ENCODE data around the gene HMBS. TPM values are rescaled to one million over a fixed set of nuclear protein-coding genes. Genes with fewer than 3 reads are reported as not detected.

Gene HMBS
- total RNA-seq, 1 donor from 2014 or later = 21.4 TPM

- FAIRE-seq (no peak), DNase-seq (ENCODE audit: low read depth) (peak; percentile 97)
- Histone ChIP-seq H4K20me1 (ENCODE audit: insufficient read depth, low read length) (peaks cover 29% of the 10 kb centered on the region), H3K36me3 (ENCODE audit: insufficient read depth, low read length) (peaks cover 25% of the 10 kb centered on the region), H3K4me1 (ENCODE audit: insufficient read depth, low read length) (peaks cover 20% of the 10 kb centered on the region), H3K9me3 (ENCODE audit: insufficient read depth, low read depth, low read length) (no peaks in the 10 kb centered on the region), H3K27ac (ENCODE audit: low read depth, low read length) (peak overlapping the region; percentile 75), H2AFZ (ENCODE audit: low read depth, low read length) (no peak overlapping the region), H3K4me3 (ENCODE audit: insufficient read depth, low read depth, low read length) (peak overlapping the region; percentile 79), H3K27me3 (ENCODE audit: insufficient read depth, low read length) (no peaks in the 10 kb centered on the region), H3K79me2 (ENCODE audit: insufficient read depth, low read length) (peaks cover 45% of the 10 kb centered on the region), H3K4me2 (ENCODE audit: low read length) (peak overlapping the region; percentile 89), H3K9ac (ENCODE audit: low read length) (peak overlapping the region; percentile 93)
- TF ChIP-seq CTCF (IDR thresholded peaks at IDR 0.05; ENCODE audit: insufficient read depth, low read depth, low read length) (no peak), EZH2 (IDR thresholded peaks at IDR 0.05; ENCODE audit: insufficient read depth, low read length) (no peak)
- H3K27me3 Mint-ChIP-seq (ENCODE audit: low read depth, unreplicated experiment) = no peaks in the 10 kb centered on the region
- H3K27ac Mint-ChIP-seq (ENCODE audit: unreplicated experiment) = peak overlapping the region; percentile 47
- H3K9me3 Mint-ChIP-seq (ENCODE audit: unreplicated experiment) = no peaks in the 10 kb centered on the region
- H3K4me1 Mint-ChIP-seq (ENCODE audit: low read depth, unreplicated experiment) = peaks cover 13% of the 10 kb centered on the region
- peaks cover 14% of the 10 kb centered on the region for H3K36me3 Mint-ChIP-seq (ENCODE audit: low read depth, unreplicated experiment)
- H3K4me3 Mint-ChIP-seq (ENCODE audit: unreplicated experiment) = peak overlapping the region; percentile 92
These were observed 10.6 kb downstream of the HMBS start for GRCh38 chr11:119095066-119095880.

- peaks cover 15% of the 10 kb centered on the region for H3K4me1 ChIP-seq (ENCODE audit: insufficient read depth, low read length)
- Mint-ChIP-seq H3K27ac (ENCODE audit: unreplicated experiment) (no peak overlapping the region), H3K4me1 (ENCODE audit: low read depth, unreplicated experiment) (peaks cover 11% of the 10 kb centered on the region), H3K36me3 (ENCODE audit: low read depth, unreplicated experiment) (peaks cover 14% of the 10 kb centered on the region), H3K27me3 (ENCODE audit: low read depth, unreplicated experiment) (no peaks in the 10 kb centered on the region), H3K4me3 (ENCODE audit: unreplicated experiment) (no peak overlapping the region), H3K9me3 (ENCODE audit: unreplicated experiment) (no peaks in the 10 kb centered on the region)
- no peaks in the 10 kb centered on the region for H3K27me3 ChIP-seq (ENCODE audit: insufficient read depth, low read length)
- no peak for DNase-seq (ENCODE audit: low read depth)
- H3K4me2 ChIP-seq (ENCODE audit: low read length) = peak overlapping the region; percentile 82
- H2AFZ ChIP-seq (ENCODE audit: low read depth, low read length) = no peak overlapping the region
- peaks cover 24% of the 10 kb centered on the region for H3K79me2 ChIP-seq (ENCODE audit: insufficient read depth, low read length)
- no peak overlapping the region for H3K27ac ChIP-seq (ENCODE audit: low read depth, low read length)
- TF ChIP-seq EZH2 (IDR thresholded peaks at IDR 0.05; ENCODE audit: insufficient read depth, low read length) (no peak), CTCF (IDR thresholded peaks at IDR 0.05; ENCODE audit: insufficient read depth, low read depth, low read length) (no peak)
- FAIRE-seq = no peak
- peaks cover 4% of the 10 kb centered on the region for H4K20me1 ChIP-seq (ENCODE audit: insufficient read depth, low read length)
- H3K9ac ChIP-seq (ENCODE audit: low read length) = no peak overlapping the region
- no peak overlapping the region for H3K4me3 ChIP-seq (ENCODE audit: insufficient read depth, low read depth, low read length)
- peaks cover 20% of the 10 kb centered on the region for H3K36me3 ChIP-seq (ENCODE audit: insufficient read depth, low read length)
- H3K9me3 ChIP-seq (ENCODE audit: insufficient read depth, low read depth, low read length) = no peaks in the 10 kb centered on the region
These were observed 15.0 kb downstream of the HMBS start for GRCh38 chr11:119099711-119100110.
